ENCODE measurements around the gene SRSF11.

DNA sequence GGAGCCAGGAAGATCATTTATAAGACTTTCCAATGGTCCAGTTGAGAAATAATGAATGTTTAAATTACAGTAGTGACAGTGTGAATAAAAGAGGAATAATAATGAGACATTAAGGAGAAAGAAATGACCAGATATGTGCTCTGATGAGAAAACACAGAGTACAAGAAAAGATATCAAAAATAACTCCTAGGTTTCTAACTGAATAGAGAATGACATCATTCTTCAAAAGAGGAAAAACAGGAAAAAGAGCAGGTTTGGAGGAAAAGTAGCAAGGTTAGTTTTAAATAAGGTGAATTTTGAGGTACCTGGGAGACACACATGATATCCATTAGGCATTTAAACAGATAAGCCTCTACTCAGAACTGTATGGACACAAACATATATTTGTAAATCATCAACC, 78.3 kb downstream of the SRSF11 start:
- TF ChIP-seq, protein P1, sequence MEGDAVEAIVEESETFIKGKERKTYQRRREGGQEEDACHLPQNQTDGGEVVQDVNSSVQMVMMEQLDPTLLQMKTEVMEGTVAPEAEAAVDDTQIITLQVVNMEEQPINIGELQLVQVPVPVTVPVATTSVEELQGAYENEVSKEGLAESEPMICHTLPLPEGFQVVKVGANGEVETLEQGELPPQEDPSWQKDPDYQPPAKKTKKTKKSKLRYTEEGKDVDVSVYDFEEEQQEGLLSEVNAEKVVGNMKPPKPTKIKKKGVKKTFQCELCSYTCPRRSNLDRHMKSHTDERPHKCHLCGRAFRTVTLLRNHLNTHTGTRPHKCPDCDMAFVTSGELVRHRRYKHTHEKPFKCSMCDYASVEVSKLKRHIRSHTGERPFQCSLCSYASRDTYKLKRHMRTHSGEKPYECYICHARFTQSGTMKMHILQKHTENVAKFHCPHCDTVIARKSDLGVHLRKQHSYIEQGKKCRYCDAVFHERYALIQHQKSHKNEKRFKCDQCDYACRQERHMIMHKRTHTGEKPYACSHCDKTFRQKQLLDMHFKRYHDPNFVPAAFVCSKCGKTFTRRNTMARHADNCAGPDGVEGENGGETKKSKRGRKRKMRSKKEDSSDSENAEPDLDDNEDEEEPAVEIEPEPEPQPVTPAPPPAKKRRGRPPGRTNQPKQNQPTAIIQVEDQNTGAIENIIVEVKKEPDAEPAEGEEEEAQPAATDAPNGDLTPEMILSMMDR (conservative IDR thresholded peaks at IDR 0.05; ENCODE audit: low read length), result no peak
- TF ChIP-seq EZH2phosphoT487 (IDR thresholded peaks at IDR 0.05; ENCODE audit: borderline replicate concordance, low read depth, low read length), result no peak
